Measurements from ENCODE around the gene TDRD9. TPM values are rescaled to one million over a fixed set of nuclear protein-coding genes. Genes with fewer than 3 reads are reported as not detected.
"Not testable (repeated sequence)": the region's sequence is repeated elsewhere in the genome, so short reads cannot be mapped to it uniquely, and the experiment has no call there.

Gene TDRD9
- total RNA-seq, 1 experiment from 2014 or later: 0.07 TPM

- Histone ChIP-seq H3K9ac (ENCODE audit: low read length) (no peak overlapping the region), H3K9me3 (ENCODE audit: low read length) (no peaks in the 10 kb centered on the region), H4K20me1 (ENCODE audit: low read length) (peaks cover 26% of the 10 kb centered on the region), H3K4me3 (ENCODE audit: low read length) (no peak overlapping the region), H3K9me2 (replicated peaks; ENCODE audit: low read length) (no peaks in the 10 kb centered on the region), H3K4me2 (ENCODE audit: low read length) (no peak overlapping the region), H3K27me3 (ENCODE audit: low read length) (no peaks in the 10 kb centered on the region), H3K36me3 (ENCODE audit: low read depth, low read length) (peaks cover 52% of the 10 kb centered on the region), H3F3A (ENCODE audit: low read length, unreplicated experiment) (peaks cover 8% of the 10 kb centered on the region), H3K79me2 (ENCODE audit: low read length) (peaks cover 73% of the 10 kb centered on the region), H2AFZ (ENCODE audit: low read length) (no peak overlapping the region), H3K27ac (ENCODE audit: low read length) (no peak overlapping the region), H3K4me1 (ENCODE audit: insufficient read depth, low read length) (peaks cover 7% of the 10 kb centered on the region)
- no TSS peak for BruUV-seq (replicated peaks)
- CTCF ChIA-PET: no interaction called here
- no peak for DNase-seq
- POLR2A ChIA-PET (ENCODE audit: unreplicated experiment): no interaction called here
- TF ChIP-seq EZH2 (IDR thresholded peaks at IDR 0.05; ENCODE audit: low read length, unreplicated experiment) (no peak), EZH2phosphoT487 (IDR thresholded peaks at IDR 0.05; ENCODE audit: borderline replicate concordance, low read length) (no peak), CTCF (conservative IDR thresholded peaks at IDR 0.05; ENCODE audit: low read depth, low read length) (no peak)
- intact Hi-C loops (cut with micrococcal nuclease): no loop called here
- ATAC-seq: no peak
These were observed 11.5 kb upstream of the TDRD9 start for GRCh38 chr14:103916636-103917262.

DNA sequence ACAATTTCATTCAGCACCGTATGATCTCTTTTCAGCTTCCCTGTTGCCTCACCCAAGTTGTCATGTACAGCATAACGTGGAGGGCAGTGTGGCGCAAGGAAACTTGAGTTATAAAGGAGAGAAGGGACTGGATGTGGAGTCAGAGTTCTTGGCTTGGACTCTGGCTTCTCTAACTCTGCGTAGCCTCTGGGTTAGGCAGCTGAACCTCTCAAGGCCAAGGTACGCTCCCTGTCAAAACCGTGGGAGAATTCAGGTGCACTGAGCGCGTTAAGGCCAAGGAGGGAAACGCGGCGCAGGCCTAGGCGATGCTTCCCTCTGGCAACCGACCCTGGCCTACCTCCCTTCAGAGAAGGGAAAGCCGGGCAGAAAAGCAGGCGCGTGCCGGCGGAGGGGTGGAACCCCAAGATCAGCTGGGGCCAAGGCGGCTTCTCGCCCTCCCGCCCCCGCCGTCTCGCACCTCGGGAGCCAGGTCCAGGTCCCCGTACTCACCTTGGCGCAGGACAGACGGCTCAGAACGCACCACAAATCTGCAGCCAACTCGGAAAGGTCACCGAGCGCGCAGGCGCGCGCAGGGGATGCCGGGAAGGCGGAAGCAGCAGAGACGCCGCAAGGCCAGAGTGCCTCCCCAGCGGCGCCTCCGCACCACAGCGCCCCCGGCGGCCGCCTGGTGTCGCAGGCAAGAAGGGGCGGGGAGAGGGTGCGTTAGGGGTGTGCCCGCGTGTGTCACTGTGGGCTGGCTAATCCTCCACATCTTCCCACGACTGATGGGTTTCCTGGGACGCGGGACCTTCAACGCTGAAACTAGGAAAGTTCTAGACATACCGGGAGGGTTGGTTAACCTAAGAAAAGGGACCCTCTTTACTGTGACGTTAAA, 7.0 kb upstream of the TDRD9 start:
- Histone ChIP-seq H3K9me3 (ENCODE audit: low read length) (no peaks in the 10 kb centered on the region), H3K36me3 (ENCODE audit: low read depth, low read length) (peaks cover 18% of the 10 kb centered on the region), H3K9ac (ENCODE audit: low read length) (peak overlapping the region; percentile 95), H2AFZ (ENCODE audit: low read length) (peak overlapping the region; percentile 88), H3K27me3 (ENCODE audit: low read length) (no peaks in the 10 kb centered on the region), H3K79me2 (ENCODE audit: low read length) (peaks cover 51% of the 10 kb centered on the region), H3K9me2 (replicated peaks; ENCODE audit: low read length) (no peaks in the 10 kb centered on the region), H3F3A (ENCODE audit: low read length, unreplicated experiment) (no peaks in the 10 kb centered on the region), H3K27ac (ENCODE audit: low read length) (peak overlapping the region; percentile 58), H3K4me2 (ENCODE audit: low read length) (peak overlapping the region; percentile 81), H3K4me3 (ENCODE audit: low read length) (peak overlapping the region; percentile 77), H3K4me1 (ENCODE audit: insufficient read depth, low read length) (peaks cover 7% of the 10 kb centered on the region), H4K20me1 (ENCODE audit: low read length) (peaks cover 20% of the 10 kb centered on the region)
- POLR2A ChIA-PET (ENCODE audit: unreplicated experiment): interaction anchor here (0.6 kb wide), 1 partner anchor 1859 kb away, joined by 5 read pairs; no protein-coding TSS in a partner anchor
- DNase-seq (peak; percentile 96), ATAC-seq (peak; percentile 98)
- BruUV-seq (replicated peaks): TSS peak; percentile 81
- CTCF ChIA-PET: no interaction called here
- TF ChIP-seq EZH2 (IDR thresholded peaks at IDR 0.05; ENCODE audit: low read length, unreplicated experiment) (no peak), EZH2phosphoT487 (IDR thresholded peaks at IDR 0.05; ENCODE audit: borderline replicate concordance, low read length) (no peak), CTCF (conservative IDR thresholded peaks at IDR 0.05; ENCODE audit: low read depth, low read length) (peak; percentile 85)
- intact Hi-C loops (cut with micrococcal nuclease): loop anchor here (1.0 kb wide), 1 partner anchor 157 kb away; no protein-coding TSS in a partner anchor

- intact Hi-C loops (cut with micrococcal nuclease): loop anchor here (1.0 kb wide), 1 partner anchor 156 kb away; no protein-coding TSS in a partner anchor
- CTCF ChIA-PET: interaction anchor here (0.5 kb wide), 2 partner anchors 80 to 100 kb away, joined by 4 to 7 read pairs; no protein-coding TSS in a partner anchor
- BruUV-seq (replicated peaks): not testable (repeated sequence)
These were observed 6.4 kb upstream of the TDRD9 start for GRCh38 chr14:103921855-103922200.

More at GRCh38 chr14:103921855-103922200, 6.4 kb upstream of the TDRD9 start:
- peak overlapping the region; percentile 81 for H3K4me2 ChIP-seq (ENCODE audit: low read length)
- H4K20me1 ChIP-seq (ENCODE audit: low read length): peaks cover 18% of the 10 kb centered on the region
- H3K9ac ChIP-seq (ENCODE audit: low read length); ATAC-seq; H3K4me1 ChIP-seq (ENCODE audit: insufficient read depth, low read length); H3F3A ChIP-seq (ENCODE audit: low read length, unreplicated experiment); H3K27ac ChIP-seq (ENCODE audit: low read length); H3K27me3 ChIP-seq (ENCODE audit: low read length); DNase-seq; H3K9me3 ChIP-seq (ENCODE audit: low read length); H3K9me2 ChIP-seq (replicated peaks; ENCODE audit: low read length): not testable (repeated sequence)
- H3K79me2 ChIP-seq (ENCODE audit: low read length): peaks cover 45% of the 10 kb centered on the region
- H2AFZ ChIP-seq (ENCODE audit: low read length): peak overlapping the region; percentile 88
- POLR2A ChIA-PET (ENCODE audit: unreplicated experiment): interaction anchor here (0.6 kb wide), 1 partner anchor 1859 kb away, joined by 5 read pairs; no protein-coding TSS in a partner anchor
- H3K36me3 ChIP-seq (ENCODE audit: low read depth, low read length): peaks cover 16% of the 10 kb centered on the region
- peak overlapping the region; percentile 77 for H3K4me3 ChIP-seq (ENCODE audit: low read length)
